GM20431 (cell line): ENCODE results near the gene MAP4K2.

ENCODE experiments used
- in situ Hi-C: fragments of 300-500 bp; cut with MseI, MboI; formaldehyde crosslinking; loops from one replicate; pipeline ENCODE4 v1.15.0; 2020; ENCODE audit warnings: low sequenced_read_pairs; ENCODE audit not compliant: unreplicated experiment

Gene MAP4K2

DNA sequence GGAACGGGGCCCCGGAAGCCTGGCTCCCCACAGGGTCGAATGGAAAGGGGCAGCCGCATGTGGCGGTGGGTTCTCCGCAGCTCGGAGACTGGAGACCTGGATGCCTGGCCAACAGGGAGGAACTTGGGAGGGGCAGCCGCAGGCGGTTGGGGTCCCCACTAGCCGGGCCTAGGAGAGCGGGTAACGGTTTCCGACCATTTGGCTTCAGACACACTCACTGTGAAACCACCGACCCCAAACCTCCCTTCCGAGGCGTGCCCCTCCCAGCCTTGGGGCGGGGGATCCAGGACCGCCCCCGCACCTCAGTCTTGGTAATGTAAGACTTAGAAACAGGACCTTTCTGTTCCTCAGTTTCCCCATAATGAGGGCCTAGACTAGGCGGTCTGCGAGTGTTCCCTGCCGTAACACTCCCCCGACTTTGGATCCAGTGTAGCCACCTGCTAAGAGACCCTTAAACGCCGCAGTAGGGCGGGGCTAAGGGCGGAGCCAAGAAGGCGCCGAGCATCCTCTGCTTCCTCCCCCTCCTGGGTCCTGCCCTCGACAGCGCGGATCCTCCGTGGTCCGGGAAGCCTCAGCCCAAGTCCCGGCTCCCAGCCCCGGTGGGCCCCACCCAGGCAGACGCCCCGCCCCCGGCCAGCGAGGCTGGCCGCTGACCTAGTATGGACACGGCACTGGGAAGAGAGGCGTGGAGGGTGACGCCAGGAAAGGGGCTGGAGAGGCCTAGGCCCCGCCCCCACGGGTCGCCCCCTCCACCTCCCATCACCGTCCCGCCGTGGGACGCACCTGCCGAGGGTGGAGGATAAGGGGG is 57.3 kb downstream of the MAP4K2 start:
- in situ Hi-C loops, result no loop called here

DNA sequence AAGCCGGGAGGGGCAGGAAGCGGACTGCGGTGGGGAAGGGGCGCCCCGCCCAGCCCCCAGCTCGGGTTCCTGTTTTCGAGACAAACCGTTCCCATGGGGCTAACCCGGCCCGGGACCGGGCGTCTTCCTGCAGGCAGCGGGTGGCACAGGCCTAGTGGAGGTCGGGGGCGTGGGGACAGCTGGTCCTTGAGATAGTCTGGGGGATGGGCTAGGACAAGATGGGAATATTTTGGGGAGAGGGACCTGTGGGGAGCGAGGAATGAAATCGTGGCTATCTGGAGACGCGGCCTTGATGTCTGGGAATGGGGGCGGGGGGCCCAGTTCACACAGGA is 57.9 kb downstream of the MAP4K2 start:
- in situ Hi-C loops, result no loop called here

DNA sequence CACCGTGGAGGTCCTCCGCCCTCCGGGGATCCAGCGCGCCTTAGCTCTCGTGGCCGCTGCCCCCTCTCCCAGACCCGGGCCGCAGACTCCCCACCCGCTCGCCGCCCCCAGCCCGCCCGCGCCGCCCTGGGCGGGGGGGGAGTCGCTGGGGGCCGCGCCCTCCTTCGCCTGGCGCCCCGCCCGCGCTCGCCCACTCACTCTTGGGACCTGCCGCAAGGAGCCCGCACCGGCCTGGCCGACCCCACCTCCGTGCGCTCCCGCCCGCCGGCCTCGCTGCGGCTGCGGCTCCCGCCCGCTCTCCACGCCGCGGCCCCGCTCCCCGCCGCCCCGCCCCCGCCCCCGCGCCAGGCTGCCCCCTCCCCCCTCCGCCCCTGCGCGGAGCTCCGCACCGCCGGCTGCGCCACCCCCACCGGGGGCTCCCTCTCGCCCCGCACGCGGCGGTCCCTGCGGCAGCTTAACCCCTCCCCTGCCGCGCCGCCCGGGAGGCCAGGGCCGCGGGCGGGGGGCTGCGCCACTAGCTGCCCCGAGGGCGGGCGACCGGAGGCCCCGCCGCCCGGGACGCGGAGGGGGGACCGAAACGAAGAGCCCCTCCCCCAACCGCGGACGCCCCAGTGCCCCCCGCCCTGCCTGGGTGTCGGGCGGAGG is 58.3 kb downstream of the MAP4K2 start:
- in situ Hi-C loops, result no loop called here

DNA sequence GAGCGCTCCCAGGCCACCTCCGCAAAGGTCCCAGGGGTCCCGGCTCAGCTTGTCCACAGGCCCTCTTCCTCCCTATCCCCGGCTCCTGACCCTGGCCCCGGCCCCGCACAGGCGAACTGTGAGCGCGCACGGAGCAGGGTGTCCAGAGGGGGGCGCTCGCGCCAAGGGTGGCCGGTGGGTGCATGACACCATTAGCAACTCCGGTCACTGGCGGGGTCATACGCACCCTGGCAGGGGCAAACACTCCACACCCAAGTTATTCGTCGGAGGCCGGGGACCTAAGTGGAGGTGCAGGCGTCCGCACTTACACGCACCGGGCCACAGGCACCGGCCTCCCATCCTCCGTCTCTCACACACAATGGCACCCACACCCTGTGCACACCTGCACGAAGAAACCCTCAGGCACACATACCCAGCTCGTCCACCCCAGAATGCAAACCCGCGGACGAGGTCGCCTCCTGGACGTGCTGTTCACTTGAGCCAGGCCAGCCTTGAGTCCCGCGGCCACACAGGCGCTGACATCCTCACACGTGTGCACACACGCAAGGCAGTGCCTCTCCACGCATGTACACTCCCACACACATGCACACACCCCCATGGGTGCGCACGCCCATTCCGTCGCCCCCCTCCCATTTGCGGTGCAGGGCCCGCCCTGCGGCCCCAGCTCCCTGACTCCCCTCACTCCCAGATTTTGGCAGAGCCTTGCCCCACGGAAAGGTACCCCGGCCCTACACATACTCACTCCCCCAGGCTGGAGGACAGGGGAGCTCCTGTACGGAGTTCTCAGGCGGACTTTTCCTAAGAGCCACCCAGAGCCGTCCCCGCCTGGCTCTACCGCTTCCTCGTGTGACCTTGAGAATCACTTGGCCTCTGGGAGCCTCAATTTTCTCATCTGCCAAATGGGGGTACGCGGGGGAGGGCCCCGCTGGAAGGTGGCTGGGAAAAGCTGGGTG is 59.1 kb downstream of the MAP4K2 start, which contains the start of gene RASGRP2:
Gene RASGRP2, minus strand, starts transcription at position 552 of the 953 bp plus-strand sequence. CDS start 1,276 bp downstream, outside the sequence.
- in situ Hi-C loops, result no loop called here

DNA sequence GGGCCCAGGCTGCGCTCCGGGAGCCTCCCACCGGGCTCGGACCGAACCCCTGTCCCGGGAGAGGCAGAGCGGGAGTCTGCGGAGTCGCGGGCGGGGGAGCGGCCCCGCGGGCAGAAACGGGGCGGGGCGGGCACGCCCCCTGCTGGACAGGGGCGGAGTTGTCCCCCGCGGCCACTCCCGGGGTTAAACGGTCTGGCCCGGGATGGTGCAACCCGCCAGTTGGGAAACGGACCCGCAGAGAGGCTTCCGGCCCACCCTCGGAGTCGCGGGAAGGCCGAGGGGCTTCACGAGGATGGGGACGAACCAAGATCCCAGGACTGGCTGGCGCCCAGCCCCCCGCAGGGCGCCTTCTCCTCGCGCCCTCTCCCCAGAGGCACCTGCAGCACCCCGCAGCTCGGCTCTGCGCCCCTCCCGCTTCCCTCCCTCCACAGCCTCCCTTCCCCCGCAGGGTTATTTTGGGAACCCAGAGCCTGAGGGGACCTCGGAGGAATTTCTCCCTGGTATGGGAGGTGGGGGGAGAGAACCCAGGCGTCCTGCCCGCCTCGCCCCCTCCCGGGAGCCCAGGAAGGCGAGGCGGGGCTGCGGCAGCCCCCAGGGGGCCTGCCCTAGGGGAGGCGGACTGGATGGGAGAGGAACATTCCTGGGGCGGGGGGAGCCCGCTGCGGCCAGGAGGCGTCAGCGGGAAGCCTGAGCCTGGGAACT is 60.0 kb downstream of the MAP4K2 start:
- in situ Hi-C loops, result no loop called here

DNA sequence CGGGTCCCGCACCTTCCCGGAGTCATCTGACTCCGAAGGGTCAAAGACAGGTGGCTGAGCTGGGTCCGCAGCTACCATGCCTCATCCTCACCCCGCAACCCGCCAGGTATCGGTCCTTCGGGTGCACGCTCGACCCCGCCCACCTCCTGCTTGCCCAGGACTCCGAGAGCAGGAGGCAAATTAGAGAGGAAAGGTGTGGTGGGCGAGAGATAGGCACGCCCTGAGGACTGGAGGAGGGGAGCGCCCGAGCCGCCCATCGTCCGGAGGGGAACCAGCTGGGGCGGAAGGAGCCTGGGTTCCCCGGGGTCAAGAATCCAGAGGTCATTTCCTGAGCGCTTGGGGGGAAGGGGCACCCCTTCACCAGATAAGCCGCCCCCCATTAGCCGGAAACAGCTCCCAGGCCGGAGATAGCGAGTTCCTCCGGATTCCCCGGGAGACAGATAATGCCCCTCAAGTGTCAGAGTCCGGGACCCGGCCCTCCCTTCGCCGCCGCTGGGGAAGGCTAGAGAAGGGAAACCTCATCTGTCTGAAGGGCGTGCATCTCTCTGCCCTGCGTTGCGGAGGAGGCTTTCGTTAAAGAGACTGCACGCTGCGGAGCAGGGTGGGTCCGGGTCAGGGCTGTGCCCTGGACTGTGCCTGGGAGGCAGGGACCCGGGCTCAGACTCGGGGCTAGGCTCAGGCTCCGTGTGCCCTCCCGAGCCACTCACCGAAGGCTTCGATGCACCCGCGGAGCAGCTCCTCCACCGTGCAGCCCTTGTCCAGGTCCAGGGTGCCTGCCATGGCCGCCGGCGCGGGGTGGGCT is 60.7 kb downstream of the MAP4K2 start:
- in situ Hi-C loops, result no loop called here

DNA sequence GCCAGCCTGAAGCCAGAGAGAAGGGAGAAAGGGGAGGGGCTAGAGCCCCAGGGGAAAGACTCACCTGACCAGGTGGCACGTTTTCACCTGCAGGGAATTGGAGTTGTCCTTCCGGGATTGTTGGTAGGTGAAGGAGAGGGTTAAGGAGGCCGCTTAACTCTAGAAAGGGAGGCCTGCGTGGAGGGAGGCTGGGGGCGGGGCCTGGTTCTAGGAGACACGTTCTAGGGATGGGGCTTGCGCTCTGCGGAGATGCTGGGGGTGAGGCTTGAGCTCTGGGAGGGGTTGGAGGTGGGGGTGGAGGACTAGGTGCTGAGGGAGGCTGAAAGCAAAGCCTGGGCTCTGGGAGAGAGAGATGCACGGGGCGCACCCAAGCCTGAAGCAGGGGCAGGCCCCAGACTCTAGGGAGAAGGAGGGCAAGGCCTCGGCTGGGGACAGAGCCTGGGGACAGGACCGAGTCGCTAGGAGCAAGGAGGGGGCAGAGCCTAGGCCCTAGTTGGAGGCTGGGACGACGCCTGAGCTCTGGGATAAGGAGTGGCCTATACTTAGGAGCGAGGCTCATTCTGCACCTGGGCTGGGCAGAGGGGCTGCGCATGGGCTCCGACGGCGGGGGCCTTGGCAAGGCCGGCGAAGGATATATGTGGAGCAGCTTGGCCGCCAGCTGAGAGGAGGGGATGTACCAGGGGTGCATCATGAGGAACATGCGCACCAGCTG is 61.5 kb downstream of the MAP4K2 start:
- in situ Hi-C loops, result no loop called here

DNA sequence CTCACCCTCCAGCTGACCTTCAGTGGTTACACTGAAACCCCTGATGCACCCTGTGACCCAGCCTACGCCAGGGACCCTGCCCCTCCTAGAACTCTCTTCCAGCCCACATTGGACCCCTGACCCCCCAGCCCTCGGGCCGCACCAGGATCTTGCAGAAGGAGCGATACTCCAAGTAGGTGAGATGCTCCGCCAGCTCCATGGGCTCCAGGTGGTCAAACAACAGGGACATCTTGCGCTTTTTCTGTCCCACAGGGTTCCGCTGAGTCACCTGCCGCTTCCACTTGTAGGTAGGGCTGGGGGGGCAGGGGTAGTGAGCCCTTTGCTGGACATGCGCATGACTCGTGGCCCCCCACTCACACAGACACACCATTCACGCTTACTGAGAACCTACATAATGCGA is 63.1 kb downstream of the MAP4K2 start:
- in situ Hi-C loops, result no loop called here

DNA sequence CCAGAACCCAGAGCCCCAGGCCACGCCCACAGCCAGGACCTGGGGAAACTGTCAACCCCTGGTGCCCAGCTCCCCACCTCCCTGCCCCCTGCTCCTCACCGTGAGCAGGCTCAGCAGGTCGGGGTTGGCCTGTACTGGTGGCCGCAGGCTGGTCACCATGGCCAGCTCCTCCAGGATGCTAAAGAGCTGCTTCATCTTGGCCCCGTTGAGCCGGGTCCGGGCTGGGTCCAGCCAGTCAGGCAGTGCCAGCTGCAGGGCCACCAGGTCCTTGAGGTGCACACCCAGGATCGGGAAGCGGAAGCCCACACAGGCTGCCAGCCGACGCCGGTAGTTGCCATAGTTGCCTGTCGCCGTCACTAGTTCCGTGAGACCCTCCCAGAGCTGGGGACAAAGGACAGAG is 66.4 kb downstream of the MAP4K2 start:
- in situ Hi-C loops, result no loop called here

DNA sequence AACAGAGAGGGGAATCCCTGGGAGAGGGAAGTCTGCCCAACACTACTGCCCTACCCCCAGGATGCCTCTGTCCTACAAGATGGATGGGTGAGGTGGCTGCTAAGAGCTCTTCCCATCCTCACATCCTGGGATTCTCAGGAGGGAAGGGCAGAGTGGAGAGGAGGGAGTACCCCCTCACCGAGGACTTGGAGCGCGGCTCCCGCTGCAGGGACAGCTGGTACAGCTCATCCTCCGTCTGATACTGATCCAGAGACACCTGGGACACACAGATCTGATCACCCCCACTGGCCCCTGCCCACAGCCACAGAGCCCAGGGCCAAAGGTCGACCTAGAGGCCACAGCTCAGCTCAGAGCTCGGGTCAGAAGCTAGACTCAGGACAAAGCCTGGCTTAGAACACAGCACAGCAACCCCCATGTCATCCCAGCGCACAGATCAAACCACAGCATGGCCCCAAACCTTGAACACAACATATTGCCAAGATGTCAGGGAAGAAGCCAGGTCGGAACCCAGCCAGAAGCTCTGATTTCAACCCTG is 67.2 kb downstream of the MAP4K2 start:
- in situ Hi-C loops, result no loop called here
